Measurements from ENCODE around the gene GPR68.
"Not testable (repeated sequence)": the region's sequence is repeated elsewhere in the genome, so short reads cannot be mapped to it uniquely, and the experiment has no call there.

GPR68 gene

DNA sequence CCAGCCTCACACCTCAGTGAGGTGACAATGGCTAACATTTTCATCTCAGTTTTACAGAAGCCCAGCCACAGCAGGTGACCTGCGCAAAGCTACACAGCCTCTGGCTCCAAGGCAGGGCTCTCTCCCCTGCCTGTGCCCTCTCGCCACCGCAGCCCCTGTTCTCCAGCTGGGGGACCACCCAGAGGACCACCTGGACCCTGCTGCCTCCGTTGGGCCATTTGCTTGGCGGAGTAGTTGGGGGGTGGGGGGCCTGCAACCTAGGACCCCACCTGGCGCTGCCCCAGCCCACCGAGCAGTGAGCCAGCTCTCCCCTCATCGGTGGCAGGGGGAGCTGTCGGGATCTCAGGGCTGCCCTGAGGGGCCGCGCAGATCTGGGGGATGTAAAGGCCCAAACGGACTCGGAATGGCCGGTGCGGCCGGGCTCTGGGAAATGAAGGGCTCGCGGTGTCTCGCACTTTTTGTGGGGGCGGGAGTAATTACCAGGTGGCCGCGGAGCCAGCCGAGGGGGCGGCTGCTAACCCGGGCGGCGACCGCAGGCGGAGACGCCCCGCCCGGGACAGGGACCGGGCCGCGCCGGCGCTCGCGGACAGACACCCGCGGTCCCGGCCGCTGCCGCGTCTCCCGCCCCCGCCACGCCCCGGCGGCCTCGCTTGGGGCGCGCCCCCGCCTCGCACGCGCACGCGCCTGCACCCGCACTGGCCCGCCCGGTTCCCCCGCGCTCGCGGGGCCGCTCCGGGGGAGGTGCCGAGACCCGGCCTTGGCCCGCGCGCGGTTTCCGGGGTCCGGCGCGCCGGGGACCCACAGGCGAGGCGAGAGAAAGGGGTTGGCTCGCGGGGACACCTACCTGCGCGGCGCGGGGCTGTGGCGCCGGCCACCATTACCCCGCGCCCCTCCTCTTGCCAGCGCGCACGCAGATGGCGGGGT lies 8.6 kb upstream of the GPR68 start:
- peak; percentile 75 for DNase-seq (ENCODE audit: low spot score)

DNA sequence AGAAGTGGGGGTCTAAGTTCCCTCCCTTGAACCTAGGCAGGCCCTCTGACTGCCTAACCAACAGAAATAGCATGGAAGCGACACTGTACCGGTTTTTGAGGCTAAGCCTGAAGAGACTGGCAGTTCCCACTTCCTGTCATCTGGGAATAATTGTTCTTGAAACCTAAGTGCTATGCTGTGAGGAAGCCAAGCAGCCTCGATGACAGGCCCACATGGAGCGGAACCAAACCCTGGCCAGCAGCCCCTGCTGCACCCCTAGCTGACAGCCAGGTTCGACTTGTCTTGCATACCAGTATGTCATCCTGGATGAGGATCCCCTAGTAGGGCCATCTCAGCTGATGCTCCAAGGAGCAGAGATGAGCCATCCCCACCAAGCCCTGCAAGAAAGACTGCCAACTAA lies 6.4 kb upstream of the GPR68 start:
- no peak for DNase-seq (ENCODE audit: low spot score)

DNA sequence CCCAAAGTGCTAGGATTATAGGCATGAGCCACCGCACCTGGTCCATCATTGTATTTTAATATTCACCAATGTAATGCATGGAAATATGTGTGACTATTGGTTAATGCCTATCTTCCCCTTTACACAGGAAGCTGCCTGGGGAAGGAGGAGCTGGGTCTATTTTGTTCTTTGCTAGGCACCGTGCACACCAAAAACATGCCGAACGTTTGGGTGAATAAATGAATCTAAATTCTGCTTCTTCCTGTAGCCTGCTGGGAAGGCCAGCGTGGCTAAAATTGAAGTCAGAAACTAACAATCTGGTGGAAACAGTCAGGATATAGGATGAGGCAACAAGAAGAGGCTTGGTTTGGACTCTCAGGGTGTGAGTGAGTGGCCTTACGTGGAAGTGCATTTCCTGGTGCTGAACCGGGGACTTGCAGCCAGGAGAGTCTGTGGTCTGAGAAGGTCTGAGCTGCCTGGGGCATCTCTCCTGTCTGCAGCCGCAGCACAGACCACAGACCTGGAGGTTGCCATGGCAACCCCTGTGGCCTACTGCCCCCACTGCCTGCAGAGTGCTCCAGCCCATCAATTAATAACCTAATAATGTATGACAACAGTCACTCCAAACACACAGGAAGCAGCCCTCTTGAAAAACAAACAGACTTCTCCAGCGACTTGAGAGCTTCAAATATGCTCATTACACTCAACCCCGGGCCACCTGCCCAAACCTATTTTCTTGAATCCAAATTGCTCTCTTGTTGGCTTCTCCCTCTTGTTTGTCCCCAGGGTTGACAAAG lies 5.5 kb upstream of the GPR68 start:
- DNase-seq (ENCODE audit: low spot score) = peak; percentile 67

DNA sequence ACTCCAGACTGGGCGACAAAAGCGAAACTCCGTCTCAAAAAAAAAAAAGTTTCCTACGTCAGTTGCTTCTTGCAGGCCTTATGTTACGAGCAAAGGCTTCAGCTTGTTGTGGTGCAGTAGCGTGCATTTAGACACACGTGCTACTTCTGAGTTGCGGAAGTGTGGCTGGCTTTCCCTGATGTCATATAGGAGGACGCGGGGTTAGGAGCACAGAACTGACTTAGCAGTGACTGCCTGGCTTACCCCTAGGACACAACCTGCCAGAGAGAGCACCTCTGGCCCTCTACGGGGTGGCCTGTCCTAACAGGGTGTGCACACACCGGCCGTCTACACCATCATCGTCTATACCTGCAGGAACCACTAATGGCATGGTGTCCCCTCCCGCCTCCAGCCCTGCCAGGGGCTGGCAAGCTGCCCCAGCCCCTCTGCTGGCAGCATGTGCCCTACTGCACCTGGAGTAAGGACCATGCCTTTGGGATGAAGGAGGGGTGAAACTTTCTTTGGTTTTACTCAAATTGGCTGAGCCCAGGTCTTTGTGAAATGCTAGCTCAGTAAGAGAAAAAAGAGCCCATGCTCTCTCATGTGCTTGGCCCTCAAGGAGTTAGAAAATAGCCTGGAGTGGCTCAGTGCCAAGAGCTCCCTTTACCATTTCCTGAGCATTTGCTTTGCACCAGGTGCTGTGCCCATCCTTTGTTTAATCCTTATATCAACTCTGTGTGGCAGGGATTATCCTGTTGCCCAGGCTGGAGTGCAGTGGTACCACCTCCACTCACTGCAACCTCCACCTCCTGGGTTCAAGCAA lies 1.7 kb upstream of the GPR68 start:
- no peak for DNase-seq (ENCODE audit: low spot score)

DNA sequence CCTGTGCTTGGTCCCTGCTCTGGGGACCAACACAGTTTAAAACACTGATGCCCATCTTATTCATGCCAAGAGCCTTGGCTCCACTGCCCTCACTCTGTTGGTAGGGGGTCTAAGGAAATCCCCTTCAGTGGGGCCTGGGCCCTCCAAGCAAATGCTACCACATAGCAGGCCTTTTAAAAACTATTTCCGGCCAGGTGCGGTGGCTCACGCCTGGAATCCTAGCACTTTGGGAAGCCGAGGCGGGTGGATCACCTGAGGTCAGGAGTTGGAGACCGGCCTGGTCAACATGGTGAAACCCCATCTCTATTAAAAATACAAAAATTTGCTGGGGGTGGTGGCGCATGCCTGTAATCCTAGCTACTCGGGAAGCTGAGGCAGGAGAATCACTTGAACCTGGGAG lies 1.1 kb upstream of the GPR68 start:
- not testable (repeated sequence) for DNase-seq (ENCODE audit: low spot score)

DNA sequence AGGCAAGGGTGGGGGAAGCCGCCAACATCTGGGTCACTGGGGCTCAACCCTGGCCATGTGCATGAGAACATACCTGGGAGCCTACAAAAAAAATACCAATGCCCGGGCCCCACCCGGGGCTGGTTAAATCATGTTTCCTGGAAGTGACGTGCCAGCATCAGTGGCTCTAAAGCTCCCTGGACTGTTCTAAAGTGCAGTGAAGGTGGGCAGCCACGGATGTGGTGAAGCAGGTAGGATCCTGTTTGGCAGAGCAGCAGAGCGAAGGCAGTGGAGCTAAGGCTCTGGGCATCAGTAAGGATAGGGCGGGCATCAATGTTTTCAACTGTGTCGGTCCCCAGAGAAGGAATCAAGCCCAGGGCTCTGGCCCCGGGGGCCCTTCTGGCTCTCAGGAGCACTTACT lies 525 bp upstream of the GPR68 start:
- DNase-seq (ENCODE audit: low spot score) = no peak

DNA sequence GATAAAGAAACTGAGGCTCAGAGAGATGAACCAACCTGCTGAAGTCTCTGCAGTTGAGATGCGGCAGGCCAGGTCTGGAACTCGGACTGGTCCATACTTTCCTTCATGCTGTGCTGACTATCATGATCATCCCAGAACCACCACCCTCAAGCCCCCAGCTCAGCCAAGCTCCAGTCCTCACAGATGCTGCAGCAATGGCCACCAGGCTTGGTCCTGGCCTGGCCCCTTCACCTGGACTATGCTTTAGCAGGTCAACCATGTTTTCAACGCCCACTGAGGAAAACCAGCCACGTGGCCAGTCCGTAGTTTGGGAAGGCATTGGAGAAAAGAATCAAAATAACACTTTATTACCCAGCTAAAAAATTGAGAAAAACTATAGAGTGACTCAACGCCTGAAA lies 1.4 kb downstream of the GPR68 start:
- no peak for DNase-seq (ENCODE audit: low spot score)

DNA sequence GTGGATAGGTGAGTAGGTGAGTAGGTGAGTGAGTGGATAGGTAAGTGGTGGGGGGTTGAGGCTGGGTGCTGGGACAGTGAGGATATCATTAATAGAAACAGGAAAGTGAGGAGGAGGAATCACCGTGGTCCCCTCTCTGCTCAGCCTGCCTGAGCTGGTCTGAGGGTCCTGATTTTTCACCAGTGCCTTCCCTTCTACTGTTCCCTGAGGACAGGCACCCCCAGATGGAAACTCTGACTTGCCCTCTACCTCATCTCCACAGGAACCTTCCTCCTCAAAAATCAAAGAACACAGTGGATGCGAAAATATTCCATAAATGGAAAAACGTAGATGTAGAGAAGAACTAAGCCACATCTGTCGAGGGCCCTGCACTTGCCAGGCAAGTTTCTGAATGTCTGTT lies 1.9 kb downstream of the GPR68 start:
- no peak for DNase-seq (ENCODE audit: low spot score)

DNA sequence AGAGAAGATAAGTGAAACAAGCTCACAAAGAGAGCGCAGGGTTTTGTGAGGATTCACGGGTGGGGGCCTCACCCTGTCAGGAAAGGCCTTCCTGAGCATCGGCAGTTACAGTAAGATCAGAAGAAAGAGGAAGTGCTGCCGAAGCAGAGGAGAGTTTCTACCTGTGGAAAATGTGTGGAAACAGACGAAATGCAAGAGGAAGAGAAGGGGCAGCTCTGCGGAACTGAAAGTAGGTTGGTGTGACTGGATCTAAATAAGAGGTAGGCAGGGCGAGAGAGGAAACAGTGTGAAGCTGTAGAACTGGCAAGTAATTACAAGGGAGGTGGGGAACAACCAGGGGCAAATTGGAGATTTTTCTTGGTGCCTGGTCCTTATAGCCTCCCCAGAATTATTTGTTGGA lies 2.6 kb downstream of the GPR68 start:
- DNase-seq (ENCODE audit: low spot score) = no peak

DNA sequence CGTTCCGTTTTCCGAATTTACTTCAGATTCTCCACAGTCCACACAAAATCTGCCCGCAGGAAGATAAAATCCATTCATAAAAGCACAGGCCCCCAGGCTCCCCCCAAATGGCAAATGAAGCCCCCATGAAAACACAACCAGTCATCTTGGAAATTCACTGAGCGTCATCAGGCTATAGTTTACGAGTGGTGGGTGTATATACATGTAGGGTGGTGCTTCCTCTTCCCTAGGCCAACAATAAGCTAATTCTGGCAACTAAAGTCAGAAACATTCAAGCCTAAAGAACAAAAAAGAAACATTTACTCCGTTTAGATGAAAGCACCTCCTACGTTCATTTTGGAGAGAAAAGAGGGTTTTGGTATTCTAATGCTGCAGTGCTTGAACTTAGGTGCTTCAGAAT lies 5.8 kb downstream of the GPR68 start:
- DNase-seq (ENCODE audit: low spot score) = no peak

DNA sequence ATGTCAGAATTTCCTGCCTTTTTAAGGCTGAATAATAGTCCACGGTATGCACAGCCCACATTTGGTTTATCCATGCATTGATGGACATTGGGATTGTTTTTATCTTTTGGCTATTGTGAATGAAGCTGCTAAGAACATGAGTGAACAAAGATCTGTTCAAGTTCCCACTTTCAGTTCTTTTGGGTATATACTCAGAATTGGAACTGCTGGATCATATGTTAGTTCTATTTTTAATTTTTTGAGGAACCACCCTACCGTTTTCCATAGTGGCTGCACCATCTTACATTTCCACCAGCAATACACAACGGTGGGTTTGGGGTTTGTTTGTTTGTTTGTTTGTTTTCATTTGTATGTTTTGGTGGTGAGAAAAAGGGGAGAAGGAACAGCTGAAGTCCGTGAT lies 6.4 kb downstream of the GPR68 start:
- DNase-seq (ENCODE audit: low spot score) = no peak

DNA sequence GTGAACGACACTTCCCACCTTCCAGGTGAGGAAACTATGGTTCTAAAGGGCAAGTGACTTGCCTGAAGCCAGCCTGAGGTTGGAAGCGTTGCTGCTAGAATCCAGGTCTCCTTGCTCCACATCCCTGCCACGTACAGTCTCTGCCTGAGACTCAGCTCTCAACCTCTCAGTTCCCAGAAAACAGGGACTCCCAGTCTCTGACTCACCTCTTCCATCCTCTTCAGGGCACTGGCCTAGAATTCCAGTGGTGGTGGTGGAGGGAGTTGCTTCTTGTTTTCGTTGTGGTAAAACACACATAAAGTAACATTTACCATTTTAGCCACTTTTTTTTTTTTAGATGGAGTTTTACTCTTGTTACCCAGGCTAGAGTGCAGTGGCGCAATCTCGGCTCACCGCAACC lies 7.3 kb downstream of the GPR68 start:
- DNase-seq (ENCODE audit: low spot score) = no peak

DNA sequence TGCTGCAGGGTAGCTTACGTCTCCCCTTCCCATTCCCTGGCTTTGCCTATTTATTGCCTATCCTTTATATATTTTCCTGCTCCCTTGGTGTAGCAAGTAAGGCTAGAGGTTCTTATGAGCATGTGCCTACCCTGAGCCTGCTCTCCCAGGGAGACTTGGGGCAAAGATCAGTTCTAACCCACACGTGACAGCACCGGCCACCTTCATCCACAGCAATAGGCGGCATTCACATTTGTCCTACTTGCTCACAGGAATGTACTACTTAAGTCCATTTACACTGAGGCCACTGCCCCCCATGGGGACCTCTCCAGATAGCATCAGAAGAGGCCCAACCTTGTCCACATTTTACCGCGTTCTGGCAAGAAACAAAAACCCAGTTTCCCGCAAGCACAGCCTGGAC lies 8.7 kb downstream of the GPR68 start:
- DNase-seq (ENCODE audit: low spot score) = no peak

DNA sequence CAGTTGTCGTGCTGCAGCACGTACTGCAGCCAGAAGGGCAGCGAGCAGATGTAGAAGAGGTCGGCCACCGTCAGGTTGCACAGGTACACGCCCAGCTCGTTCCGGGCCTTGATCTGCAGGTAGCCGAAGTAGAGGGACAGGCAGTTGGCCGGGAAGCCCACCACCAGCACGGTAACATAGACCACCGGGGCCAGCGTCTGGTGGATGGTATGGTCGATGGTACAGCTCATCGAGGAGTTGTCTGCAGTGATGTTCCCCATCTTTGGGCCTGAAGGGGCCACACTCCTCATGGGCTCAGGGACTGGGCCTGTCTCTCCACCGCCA lies 9.8 kb downstream of the GPR68 start:
- DNase-seq (ENCODE audit: low spot score) = no peak

DNA sequence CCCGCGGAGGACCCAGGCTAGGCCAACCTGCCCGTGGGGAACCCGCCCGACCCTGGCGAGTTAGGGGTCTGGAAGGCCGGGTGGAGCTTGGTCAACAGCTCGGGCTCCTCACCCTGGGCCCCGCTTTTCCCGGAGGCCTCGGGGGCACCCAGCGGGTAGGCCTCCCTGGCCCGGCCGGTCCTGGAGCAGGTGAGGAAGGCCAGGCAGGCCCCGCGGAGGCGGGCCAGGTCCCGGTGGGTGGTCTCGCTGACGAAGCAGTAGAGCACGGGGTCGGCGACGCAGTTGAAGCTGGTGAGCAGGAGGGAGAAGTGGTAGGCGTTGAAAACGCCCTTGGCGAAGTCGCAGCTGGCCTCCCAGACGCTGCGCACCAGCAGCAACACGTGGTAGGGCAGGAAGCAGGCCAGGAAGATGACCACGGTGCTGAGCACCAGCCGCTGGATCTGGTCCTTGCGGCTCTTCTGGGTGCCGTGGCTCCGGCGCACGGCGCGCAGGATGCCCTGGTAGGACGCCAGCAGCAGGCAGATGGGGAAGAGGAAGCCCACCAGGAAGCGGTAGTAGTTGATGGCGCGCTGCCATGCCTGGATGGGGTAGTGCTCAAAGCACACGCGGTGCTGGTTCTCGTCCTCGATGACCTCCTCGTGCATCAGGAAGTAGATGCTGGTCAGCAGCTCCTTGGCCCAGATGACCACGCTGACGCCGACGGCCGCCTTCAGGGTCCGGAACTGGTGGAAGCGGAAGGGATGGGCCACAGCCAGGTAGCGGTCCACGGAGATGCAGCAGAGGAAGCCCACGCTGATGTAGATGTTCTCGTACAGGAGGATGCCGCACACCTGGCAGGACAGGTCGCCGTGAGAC lies 10.3 kb downstream of the GPR68 start:
- no peak for DNase-seq (ENCODE audit: low spot score)

DNA sequence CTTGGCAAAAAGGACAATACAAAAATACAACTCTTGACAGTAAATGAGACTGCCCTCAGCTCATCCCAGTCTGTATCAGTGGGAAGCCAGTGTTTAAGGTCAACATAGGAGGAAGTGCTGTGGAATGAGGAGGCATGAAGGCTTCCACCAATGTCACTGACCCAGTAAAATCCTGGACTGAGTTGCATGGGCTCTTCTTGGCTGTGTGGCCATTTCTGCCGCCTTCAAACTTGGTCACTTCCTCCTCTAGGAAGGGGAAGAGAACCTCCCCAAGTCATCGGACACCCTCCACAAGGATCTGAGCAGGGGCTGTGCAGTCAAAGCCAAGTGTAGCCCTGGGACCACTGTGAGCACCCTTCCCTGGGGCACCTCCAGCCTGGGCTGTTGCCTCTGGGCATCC lies 11.9 kb downstream of the GPR68 start:
- no peak for DNase-seq (ENCODE audit: low spot score)

DNA sequence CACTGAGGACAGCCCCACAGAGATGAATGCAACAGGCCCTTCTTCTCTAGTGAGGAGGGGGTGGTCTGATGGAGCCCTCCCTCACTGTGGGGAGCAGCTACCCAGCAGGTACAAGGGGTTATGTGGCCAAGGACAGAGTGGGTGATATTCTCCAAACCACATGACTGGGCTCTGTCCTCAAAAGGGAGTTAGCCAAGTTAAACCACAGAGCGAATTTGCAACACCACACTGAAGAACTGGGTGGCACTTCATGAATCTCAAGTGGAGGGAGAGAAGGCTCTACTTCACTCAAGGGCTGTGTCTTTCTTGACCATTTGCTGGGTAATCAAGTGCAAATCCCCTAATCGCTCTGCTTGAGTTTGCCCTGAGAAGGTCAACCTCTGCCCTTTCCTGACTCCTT lies 12.5 kb downstream of the GPR68 start:
- no peak for DNase-seq (ENCODE audit: low spot score)

DNA sequence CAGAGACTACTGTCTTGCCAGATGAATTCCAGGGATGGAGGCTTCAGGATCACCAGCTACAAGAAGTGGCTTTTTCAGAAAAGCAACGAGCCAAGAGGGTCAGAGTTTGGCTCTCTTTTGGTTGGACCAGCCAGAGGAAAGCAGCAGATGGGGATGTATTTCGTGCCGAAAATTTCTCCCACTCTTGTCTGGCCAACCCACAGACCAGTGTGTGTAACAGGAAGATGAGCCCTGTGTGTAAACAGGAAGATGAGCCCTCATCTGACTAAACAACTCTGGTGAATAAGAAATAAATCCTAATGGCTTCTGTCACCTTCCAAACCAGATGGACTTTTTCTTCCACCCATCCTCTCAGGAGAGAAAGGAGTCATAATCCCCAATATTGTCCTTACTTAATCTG lies 13.1 kb downstream of the GPR68 start:
- no peak for DNase-seq (ENCODE audit: low spot score)

DNA sequence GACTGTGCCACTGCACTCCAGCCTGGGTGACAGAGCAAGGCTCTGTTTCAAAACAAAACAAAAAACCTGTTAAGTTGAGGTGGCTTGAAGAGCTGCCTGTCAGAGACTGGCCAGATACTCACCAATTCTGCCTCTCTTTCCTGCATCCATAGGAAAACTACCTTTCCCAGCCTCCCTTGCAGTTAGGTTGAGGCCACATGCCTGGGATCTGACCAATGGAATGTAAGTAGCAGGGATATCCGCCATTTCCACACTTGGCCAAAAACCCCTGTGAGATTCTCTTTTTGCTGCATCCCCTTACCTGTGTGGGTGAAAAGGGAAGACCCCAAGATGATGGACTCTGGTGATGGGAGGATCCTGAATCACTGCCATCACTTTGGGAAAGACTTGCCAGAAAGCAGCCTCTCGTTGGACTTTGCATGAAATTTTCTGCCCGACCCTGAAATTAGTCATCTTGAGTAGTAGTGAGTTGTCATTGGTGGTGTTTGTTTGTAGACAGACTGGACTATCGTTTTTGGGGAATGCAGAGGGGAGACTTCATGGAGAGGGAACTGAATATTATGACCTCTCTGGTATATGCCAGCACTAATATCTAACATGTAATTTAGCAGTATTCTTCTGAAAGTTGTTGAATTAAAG lies 14.0 kb downstream of the GPR68 start:
- no peak for DNase-seq (ENCODE audit: low spot score)

DNA sequence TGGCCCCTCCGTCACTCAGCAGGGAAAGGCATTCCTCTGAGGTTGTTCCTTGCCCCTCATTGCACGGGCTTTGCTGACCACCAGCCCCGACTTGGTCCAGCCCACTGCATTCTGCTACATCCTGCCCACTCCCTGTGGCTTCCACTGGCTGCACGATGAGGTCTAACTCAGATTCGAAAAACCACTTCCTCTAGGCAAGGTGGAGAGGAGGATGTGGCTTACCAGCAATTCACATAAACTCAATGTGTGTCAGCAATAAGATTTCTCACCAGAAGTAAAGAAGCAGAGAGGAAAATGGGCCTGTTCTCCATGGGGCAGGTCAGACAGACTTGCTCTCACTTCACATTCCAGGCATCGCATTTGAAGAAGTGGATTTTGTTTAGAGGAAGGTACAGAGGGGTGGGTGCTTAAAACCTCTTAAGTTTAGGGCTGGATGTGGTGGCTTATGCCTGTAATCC lies 14.7 kb downstream of the GPR68 start:
- no peak for DNase-seq (ENCODE audit: low spot score)

DNA sequence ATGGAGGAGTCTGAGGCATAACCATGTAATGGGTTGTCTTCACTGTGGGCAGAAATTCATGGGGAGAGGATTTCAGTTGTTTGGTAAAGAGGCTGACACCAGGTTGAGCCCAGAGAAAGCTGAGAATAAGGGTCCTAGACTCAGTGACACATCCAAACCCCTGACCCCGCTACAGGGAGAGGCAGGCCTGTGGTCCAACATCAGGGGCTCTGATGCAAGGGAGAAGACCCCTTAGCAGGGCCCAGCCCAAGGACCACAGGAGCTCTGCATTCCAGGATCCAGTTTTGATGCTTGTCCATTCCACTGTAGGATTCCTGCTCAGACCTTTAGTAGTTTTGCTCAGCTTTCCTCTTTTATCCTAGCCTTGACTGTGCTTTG lies 15.5 kb downstream of the GPR68 start:
- no peak for DNase-seq (ENCODE audit: low spot score)

Measured in iPS-NIHi11 (cell line).